Measurements from ENCODE around the gene HORMAD1.
"Not testable (repeated sequence)": the region's sequence is repeated elsewhere in the genome, so short reads cannot be mapped to it uniquely, and the experiment has no call there.

Gene HORMAD1, protein sequence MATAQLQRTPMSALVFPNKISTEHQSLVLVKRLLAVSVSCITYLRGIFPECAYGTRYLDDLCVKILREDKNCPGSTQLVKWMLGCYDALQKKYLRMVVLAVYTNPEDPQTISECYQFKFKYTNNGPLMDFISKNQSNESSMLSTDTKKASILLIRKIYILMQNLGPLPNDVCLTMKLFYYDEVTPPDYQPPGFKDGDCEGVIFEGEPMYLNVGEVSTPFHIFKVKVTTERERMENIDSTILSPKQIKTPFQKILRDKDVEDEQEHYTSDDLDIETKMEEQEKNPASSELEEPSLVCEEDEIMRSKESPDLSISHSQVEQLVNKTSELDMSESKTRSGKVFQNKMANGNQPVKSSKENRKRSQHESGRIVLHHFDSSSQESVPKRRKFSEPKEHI

DNA sequence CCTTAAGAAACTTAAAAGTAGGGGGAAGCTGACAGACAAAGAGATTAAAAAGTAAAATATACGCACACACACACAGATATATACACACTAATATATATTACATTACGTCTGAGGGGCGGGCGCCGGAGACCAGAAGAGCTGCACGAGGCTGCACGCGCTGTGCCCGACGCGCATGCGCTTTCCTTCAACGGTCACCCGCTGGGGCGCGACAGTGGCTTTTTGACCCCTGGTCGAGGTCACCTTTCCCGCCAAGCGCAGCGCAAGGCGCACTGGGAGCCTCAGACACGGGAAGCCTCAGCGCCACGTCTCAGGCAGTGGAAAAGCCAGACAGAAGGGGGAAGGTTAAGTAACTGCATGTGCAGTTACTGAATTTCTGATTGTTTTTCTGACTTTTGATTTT lies at the start of gene HORMAD1:
Gene HORMAD1 (minus strand): TSS at position 193 of the 400 bp plus-strand sequence. CDS start 1,390 bp downstream, outside the sequence.
- no peak for DNase-seq

DNA sequence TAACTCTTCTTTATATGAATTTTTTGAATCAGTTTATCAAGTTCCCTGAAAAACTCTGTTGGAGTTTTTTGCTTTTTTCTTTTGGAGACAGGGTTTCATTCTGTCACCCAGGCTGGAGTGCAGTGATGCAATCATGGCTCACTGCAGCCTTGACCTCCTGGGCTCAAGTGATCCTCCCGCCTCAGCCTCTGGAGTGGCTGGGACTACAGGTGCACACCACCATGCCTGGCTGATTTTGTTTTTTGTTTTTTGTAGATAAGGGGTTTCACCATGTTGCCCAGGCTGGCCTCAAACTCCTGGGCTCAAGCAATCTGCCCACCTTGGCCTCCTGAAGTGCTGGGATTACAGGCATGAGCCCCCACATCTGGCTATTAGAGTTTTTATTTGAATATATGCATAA lies 47.0 kb upstream of the HORMAD1 start:
- not testable (repeated sequence) for DNase-seq

DNA sequence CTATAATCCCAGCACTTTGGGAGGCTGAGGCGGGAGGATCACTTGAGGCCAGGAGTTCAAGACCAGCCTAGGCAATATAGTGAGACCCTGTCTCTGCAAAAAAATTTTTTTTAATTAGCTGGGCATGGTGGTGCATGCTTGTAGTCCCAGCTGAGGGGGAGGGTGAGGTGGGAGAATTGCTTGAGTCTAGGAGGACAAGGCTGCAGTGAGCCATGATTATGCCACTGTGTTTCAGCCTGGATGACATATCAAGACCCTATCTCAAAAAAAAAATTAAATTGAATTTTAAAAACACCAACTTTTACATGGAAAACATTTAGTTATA lies 45.2 kb upstream of the HORMAD1 start:
- not testable (repeated sequence) for DNase-seq

DNA sequence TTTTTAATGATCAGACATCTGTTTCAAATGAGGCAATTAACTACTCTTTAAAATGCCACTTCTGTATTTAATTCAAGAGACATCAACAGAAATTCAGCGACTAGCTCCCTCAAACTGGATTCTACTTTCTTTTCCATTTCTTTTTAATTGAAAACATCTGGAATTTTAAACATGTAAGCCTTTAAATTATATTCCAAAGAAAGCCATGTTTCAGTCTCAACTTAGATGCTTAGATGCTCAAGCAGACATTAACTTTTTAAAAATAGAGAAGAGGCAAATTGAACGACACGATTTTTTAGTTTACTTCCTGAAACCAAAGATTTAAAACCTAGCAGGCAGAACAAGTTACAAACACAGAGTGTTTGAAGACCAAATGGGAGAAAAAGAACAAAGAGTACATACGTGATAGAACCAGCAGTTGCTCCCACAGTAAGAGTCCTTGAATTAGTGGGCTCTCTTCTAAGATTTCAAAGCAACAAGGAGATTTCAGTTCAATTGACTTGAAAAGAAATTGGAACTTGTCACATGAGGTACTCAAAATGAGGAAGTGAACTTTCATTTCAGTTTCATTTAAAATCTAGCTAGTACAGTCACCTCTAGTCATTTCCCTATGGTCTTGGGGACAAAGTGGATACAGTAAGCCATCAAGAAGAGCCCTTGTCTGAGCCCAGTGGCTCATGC lies 44.7 kb upstream of the HORMAD1 start, which contains the start of gene CTSS:
Gene CTSS (minus strand): TSS at position 483 of the 681 bp plus-strand sequence. CDS start 1,015 bp downstream, outside the sequence.
- DNase-seq, result no peak

DNA sequence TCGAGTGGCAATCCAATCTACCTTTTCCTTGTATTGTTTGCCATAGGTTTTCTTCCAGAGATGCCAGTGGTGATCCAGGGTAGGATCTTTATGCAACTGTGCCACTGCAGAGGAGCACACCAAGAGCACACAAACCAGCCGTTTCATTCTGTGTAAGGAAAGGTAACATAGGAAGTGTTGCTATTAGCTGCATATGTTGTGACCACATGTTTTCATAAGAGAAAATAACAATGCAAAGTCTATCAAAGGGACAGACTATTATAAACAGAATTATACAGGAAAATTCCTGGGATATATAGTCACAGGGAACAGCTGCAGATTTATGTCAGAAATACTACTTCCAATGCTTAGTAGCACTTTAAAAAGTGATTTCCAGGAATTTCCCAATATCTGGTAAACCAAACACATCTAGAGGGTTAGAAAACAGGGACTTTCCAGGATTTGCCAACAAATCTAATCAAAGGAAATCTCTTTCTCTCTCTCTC lies 44.0 kb upstream of the HORMAD1 start:
- no peak for DNase-seq

DNA sequence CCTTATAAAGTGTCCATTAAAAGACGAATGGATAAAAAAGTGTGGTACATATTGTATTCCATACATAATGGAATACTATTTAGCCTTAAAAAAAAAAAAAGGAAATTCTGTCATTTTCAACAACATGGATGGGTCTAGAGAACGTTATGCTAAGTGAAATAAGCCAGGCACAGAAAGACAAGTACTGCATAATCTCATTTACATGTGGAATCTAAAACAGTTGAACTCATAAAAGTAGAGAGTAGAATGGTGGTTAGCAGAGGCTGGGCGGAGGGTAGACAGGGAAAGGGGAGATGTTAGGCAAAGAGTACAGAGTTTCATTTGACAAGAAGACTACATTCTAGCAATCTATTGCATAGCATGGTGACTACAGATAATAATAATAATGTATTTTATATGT lies 42.3 kb upstream of the HORMAD1 start:
- DNase-seq, result no peak

DNA sequence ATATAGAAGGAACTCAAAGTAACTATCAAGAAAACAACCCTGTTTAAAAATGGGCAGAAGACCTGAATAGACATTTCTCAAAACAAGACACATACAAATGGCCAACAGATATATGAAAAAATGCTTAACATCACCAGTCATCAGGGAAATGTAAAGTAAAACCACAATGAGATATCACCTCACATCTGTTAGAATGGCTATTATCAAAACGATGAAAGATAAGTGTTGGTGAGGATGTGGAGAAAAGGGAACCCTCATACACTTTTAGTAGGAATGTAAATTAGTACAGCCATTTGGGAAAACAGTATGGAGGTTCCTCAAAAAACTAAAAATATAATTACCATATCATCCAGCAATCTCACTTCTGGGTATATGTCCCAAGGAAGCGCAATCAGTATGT lies 41.9 kb upstream of the HORMAD1 start:
- no peak for DNase-seq

DNA sequence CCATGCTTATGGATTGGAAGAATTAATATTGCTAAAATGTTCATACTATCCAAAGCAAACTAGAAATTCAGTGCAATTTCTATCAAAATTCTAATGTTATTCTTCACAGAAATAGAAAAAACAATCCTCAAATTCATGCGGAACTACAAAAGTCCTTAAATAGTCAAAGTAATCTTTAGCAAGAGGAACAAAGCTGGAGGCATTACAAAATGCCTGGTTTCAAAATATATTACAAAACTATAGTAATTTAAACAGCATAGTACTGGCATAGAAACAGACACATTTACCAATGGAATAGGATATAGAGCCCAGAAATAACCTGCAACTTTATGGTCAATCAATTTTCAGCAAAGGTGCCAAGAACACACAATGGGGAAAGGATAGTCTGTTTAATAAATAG lies 41.1 kb upstream of the HORMAD1 start:
- no peak for DNase-seq

DNA sequence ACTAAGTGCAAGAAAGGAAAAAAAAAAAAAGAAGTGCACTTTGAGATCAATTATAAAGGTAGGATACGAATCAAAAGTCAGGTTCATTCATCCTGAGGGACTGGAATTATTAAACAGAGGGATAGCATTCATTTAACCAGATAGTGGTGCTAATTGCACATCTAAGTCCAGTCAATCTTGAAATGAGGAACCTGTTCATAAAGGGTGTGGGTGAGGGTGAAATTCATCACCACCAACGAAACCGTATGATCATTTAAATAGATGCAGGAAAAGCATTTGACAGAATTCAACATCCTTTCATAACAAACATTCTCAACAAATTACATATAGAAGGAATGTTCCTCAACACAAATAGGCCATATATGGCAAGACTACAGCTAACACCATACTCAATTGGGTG lies 39.3 kb upstream of the HORMAD1 start:
- DNase-seq, result no peak

DNA sequence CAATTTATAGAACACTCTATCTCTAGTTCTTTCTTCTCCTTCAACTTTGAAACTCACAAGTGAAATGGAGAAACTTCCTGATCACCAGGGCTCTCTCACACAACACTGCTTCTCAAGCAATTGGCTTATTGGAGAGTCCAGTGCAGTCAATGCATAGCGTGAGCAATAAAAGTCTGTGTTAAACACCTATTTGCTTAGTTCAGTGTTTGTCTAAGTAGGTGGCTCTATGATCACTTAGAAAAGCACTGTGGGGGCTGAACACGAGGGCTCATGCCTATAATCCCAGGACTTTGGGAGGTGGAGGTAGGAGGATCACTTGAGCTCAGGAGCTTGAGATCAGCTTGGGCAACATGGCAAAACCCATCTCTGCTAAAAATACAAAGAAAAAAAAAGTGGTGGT lies 32.7 kb upstream of the HORMAD1 start:
- no peak for DNase-seq

DNA sequence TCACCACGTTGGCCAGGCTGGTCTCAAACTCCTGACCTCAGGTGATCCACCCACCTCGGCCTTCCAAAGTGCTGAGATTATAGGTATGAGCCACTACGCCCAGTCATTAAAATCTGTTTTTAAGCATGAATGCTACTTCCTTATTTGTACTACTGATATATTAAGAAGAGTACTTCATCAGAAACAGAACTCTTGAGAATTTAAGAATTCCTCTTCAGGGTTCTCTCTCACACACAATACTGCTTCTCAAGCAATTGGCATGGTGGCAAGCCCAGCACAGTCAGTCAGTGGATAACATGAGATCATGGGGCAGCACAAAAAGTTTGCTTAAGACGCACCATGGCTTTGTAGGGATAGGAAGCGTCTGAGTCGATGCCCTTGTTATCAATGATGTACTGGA lies 30.7 kb upstream of the HORMAD1 start:
- no peak for DNase-seq

DNA sequence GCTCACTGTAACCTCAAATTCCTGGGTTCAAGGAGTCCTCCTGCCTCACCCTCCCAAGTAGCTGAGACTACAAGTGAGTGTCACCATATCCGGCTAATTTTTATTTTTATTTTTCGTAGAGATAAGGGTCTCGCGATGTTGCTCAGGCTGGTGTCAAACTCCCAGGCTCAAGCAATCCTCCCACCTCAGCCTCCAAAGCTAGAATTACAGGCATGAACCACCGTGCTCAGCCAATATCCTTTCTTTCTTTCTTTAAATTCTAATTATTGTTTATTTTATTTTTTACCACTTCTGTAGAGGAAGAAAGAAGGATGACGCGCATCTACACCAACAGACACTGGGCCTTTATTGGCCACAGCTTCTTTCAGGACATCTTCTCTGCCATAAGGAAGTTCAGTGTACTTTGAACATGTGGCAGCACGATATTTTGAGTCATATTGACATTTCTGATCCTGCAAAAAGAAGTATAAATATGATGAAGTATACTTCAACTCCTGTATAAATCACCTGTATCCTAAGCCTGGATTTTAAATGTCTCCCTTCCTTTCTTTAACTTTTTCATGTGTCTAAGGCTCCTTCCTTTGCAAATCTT lies 29.1 kb upstream of the HORMAD1 start:
- no peak for DNase-seq

DNA sequence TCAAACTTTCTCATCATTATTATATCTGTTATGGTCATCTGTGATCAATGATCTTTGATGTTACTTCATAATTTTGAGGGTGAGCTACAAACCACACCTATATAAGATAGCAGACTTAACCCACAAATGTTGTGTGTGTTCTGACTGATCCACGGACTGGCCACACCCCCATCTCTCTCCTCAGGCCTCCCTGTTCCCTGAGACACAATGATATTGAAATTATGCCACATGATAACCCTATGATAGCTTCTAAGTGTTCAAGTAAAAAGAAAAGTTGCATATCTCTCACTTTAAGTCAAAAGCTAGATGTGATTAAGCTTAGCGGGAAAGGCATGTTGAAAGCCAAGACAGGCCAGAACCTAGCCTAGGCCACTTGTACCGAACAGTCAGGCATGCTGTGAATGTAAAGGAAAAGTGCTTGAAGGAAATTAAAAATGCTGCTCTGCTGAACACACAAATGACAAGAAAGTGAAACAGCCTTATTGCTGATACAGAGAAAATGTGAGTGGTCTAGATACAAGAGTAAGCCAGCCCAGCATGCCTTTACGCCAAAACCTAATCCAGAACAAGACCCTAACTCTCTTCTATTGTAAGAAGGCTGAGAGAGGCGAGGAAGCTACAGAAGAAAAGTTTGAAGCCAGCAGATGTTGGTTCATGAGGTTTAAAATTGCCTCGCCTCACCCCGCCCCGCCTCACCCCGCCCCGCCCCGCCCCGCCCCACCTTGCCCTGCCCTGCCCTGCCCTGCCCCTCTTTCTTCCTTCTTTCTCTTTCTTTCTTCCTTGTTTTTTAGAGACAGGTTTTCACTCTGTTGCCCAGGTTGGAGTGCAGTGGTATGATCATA lies 28.4 kb upstream of the HORMAD1 start:
- no peak for DNase-seq

DNA sequence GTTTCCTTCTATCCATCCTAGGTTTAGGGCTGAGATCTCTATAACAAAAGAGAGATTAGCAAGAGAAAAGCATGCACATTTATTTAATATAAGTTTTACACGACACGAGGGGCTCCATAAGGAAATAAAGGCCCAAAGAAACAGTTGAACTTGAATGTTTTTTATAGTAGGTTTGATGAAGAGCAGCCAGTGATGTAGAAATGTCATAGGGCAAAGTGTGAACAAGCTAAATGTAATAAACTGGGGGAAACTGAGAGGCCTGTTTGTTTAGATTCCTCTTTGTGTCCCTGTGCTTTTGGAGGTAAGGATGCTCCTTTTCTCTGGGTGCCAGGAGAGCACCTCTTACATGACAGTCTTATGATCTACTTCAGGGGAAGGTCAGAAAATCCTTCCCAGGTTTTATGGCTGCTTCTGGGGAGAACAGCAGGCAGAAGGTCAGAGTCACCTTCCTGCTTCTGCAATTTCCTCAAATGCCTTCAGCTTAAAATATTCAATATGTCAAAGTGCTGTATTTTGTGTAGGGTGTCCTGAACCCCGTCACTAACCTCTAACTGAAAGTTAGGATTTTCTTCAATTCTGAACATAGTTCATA lies 9.5 kb upstream of the HORMAD1 start:
- no peak for DNase-seq

DNA sequence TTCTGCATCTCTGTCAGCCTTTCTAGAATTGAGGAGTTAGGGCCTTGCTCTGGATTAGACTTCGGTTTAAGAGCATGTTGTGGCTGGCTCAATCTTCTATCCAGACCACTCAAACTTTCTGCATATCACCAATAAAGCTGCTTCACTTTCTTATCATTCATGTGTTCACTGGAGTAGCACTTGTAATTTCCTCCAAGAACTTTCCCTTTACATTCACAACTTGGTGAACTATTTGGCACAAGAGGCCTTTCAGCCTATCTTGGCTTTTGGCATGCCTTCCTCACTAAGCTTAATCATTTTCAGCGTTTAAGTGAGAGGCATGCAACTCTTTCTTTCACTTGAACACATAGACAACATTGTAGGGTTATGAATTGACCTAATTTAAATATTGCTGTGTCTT lies 3.6 kb upstream of the HORMAD1 start:
- no peak for DNase-seq

DNA sequence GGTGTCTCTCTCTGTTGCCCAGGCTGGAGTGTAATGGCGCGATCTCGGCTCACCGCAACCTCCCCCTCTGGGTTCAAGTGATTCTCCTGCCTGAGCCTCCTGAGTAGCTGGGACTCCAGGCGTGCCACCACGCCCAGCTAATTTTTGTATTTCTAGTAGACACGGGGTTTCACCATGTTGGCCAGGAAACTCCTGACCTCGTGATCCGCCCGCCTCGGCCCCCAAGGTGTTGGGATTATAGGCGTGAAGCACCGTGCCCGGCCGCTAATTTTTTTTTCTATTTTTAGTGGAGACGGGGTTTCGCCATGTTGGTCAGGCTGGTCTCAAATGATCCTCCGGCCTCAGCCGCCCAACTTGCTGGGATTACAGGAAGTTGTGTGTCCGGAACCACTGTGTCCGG lies 597 bp downstream of the HORMAD1 start:
- no peak for DNase-seq

DNA sequence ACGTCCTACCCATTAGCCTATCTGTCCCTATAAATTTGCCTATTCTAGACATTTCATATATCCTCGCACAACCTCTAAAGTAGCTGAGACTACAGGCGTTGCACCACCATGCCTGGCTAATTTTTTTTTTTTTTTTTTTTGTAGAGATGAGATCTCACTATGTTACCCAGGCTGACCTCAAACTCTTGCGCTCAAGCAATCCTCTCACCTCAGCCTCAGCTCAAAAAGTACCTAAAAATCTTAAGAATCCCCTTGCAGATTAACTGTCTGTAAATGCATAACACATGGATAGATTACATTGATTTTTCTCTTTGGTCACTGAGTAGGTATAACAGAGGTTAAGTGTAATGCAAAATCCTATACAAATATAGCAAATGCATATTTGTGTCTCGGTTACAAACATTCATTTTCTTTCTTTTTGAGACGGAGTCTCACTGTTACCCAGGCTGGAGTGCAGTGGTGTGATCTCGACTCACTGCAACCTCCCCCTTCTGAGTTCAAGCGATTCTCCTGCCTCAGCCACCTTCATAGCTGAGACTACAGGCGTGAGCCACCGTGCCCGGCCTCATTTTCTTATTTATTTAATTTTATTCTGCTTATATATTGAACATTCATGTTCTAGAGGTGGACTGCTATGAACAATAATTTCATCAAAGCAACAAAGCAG lies 2.3 kb downstream of the HORMAD1 start:
- DNase-seq, result no peak

DNA sequence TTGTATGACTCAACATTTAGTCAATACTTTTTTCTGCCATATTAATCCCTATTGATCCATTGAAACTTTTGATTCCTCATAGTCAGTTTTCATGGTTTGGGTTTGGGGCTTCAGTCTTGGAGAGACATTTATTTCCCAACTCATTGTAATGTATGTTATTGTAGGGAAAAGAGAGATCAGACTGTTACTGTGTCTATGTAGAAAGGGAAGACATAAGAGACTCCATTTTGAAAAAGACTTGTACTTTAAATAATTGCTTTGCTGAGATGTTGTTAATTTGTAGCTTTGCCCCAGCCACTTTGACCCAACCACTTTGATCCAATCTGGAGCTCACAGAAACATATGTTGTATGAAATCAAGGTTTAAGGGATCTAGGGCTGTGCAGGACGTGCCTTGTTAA lies 11.7 kb downstream of the HORMAD1 start:
- DNase-seq, result not testable (repeated sequence)

DNA sequence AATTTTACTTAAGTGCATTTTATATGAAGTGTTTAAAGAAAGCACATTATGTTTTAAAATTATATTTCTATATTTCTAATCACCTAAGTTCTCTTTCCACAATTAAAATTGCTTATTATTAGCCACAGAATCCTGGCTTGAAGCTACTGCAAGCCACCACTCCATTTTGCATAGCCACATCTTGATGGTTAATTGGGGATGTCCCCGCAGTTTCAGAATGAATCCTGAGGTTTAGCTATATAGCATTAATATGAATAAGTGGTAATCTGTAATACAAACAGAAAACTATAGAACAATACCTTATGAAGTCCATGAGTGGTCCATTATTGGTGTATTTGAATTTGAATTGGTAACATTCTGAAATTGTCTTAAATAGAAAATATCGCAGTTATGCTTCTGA lies 12.1 kb downstream of the HORMAD1 start:
- DNase-seq, result no peak

DNA sequence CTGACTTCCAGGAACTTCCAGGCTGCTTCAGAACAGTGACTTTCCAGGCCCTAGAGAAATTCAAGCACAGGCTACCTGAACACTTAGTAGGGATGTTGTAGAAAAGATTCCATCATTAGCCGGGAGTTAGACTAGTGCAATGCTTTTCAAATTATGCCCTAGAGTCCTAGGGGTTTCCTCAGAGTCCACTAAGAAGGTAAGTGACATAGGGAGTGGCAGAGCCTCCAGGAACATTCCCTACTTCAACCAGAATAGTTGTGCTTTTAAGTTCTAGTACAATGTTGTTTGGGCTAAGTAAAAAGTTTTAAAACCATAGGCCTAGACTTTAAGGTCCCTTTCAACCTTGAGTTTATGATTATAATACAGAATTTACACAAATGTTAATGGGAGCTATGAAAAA lies 14.6 kb downstream of the HORMAD1 start:
- DNase-seq, result no peak

DNA sequence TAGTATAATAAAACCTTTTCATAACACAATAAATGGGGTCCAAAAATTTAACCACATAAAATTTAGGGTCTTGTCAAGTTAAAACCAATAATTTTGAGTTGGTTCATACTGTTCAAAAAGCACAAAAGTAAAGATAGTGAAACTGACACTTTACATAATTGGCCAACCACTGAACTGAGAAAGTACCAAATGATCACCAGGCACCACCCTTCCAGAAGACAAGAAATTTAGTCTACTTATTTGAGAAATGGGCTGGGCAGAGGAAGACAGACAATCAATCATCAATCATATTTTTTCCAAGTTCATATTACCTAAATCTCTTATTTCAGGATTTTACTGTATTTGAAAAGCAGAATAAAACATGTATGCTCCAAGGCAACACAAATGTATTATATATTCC lies 17.3 kb downstream of the HORMAD1 start:
- DNase-seq, result no peak

Measured in islet precursor cell (in vitro differentiated cells).